ENCODE results near the gene NDFIP2. TPM values are rescaled to one million over a fixed set of nuclear protein-coding genes. Genes with fewer than 3 reads are reported as not detected.

Gene NDFIP2
- total RNA-seq, 4 donors from 2014 or later = 21.8 to 47.8 (median 31.9) TPM

DNA sequence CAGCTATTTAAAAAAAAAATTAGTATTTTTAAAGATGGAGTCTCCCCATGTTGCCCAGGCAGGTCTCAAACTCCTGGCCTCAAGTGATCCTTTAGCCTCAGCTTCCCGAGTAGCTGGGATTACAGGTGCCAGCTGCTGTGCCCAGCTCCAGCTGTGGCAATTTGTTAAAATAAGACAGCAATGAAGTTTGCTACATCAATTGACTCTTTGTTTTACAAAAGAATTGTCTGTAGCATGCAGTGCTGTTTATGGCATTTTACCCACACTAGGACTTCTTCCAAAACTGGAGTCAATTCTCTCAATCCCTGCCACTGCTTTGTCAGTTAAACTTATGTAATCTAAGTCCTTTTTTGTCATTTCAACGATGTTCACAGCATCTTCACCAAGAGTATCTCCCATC is 49.3 kb downstream of the NDFIP2 start:
- Histone ChIP-seq H3K27ac (no peak overlapping the region), H3K9me3 (no peaks in the 10 kb centered on the region), H3K36me3 (no peaks in the 10 kb centered on the region), H3K27me3 (no peaks in the 10 kb centered on the region), H3K4me3 (no peak overlapping the region), H3K4me1 (peaks cover 0 to 4% of the 10 kb centered on the region in 2 donors)
- in situ Hi-C loops (cut with MboI; ENCODE audit: low sequenced_read_pairs in 4 of 4) (loop anchor here in 1 of 4 donors (25.0 kb wide), 1 partner anchor 1393 kb away; no protein-coding TSS in a partner anchor), intact Hi-C loops (cut with DNase I; ENCODE audit: low total_unique reads) (no loop called here)
- ATAC-seq = no peak
- DNase-seq = no peak
- TF ChIP-seq, protein P1, sequence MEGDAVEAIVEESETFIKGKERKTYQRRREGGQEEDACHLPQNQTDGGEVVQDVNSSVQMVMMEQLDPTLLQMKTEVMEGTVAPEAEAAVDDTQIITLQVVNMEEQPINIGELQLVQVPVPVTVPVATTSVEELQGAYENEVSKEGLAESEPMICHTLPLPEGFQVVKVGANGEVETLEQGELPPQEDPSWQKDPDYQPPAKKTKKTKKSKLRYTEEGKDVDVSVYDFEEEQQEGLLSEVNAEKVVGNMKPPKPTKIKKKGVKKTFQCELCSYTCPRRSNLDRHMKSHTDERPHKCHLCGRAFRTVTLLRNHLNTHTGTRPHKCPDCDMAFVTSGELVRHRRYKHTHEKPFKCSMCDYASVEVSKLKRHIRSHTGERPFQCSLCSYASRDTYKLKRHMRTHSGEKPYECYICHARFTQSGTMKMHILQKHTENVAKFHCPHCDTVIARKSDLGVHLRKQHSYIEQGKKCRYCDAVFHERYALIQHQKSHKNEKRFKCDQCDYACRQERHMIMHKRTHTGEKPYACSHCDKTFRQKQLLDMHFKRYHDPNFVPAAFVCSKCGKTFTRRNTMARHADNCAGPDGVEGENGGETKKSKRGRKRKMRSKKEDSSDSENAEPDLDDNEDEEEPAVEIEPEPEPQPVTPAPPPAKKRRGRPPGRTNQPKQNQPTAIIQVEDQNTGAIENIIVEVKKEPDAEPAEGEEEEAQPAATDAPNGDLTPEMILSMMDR (IDR thresholded peaks at IDR 0.05 in 4 of 5, conservative IDR thresholded peaks at IDR 0.05 in 1 of 5) = no peak
- no peak for TF ChIP-seq POLR2A (IDR thresholded peaks at IDR 0.05)

DNA sequence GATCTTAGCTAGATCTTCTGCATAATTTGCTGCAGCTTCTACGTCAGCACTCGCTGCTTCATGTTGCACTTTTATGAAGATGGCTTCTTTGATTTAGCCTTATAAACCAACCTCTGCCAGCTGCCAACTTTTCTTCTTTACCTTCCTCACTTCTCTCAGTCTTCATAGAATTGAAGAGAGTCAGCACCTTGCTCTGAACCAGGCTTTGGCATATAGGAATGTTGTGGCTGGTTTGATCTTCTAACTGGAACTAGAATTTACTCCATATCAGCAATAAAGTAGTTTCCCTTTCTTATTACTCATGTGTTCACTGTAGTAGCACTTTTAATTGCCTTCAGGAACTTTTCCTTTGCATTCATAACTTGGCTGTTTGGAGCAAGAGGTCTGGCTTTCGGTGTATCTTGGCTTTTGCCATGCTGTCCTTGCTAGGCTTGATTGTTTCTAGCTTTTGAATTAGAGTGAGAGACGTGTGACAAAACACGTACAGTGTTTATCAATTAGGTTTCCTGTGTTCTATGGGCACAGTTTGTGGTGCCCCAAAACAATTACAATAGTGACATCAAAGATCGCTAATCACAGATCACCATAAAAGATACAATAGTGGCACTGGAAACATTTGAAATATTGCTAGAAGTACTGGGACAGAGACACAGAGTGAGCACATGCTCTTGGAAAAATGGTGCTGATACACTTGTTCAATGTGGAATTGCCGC is 50.7 kb downstream of the NDFIP2 start:
- H3K4me1 ChIP-seq = peaks cover 0 to 4% of the 10 kb centered on the region in 2 donors
- no peaks in the 10 kb centered on the region for H3K9me3 ChIP-seq
- intact Hi-C loops (cut with DNase I; ENCODE audit: low total_unique reads) = no loop called here
- no peaks in the 10 kb centered on the region for H3K27me3 ChIP-seq
- H3K36me3 ChIP-seq = no peaks in the 10 kb centered on the region
- H3K4me3 ChIP-seq = no peak overlapping the region
- TF ChIP-seq, protein P1 (IDR thresholded peaks at IDR 0.05 in 4 of 5, conservative IDR thresholded peaks at IDR 0.05 in 1 of 5) = no peak
- TF ChIP-seq POLR2A (IDR thresholded peaks at IDR 0.05) = no peak
- ATAC-seq (no peak), DNase-seq (no peak)
- no peak overlapping the region for H3K27ac ChIP-seq
- in situ Hi-C loops (cut with MboI; ENCODE audit: low sequenced_read_pairs in 4 of 4) = loop anchor here in 1 of 4 donors (25.0 kb wide), 1 partner anchor 1394 kb away; no protein-coding TSS in a partner anchor

DNA sequence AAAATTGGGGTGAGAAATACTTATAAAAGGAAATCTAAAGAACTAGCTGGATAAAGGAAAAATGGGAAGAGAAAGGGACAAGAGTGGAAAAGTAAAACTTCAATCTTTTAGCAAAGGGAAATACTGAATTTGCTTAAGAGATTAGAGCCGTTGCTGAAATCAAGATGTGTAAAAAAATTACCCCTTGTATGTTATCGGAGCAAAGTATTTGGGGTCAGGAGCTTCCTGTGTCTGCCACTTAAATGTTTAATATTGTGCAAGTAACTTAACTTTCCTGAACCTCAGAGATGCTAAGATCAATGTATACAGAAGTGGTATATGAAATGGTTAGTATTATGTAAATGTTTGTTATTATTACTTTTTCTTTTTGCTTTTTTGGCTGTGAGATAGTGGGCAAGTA is 51.6 kb downstream of the NDFIP2 start:
- in situ Hi-C loops (cut with MboI; ENCODE audit: low sequenced_read_pairs in 4 of 4) (loop anchor here in 1 of 4 donors (25.0 kb wide), 1 partner anchor 1395 kb away; no protein-coding TSS in a partner anchor), intact Hi-C loops (cut with DNase I; ENCODE audit: low total_unique reads) (no loop called here)
- no peaks in the 10 kb centered on the region for H3K27me3 ChIP-seq
- H3K36me3 ChIP-seq = no peaks in the 10 kb centered on the region
- H3K4me3 ChIP-seq = no peak overlapping the region
- TF ChIP-seq, protein P1 (IDR thresholded peaks at IDR 0.05 in 4 of 5, conservative IDR thresholded peaks at IDR 0.05 in 1 of 5) = no peak
- TF ChIP-seq POLR2A (IDR thresholded peaks at IDR 0.05) = no peak
- H3K27ac ChIP-seq = no peak overlapping the region
- H3K9me3 ChIP-seq = no peaks in the 10 kb centered on the region
- DNase-seq (no peak), ATAC-seq (no peak)
- H3K4me1 ChIP-seq = peaks cover 0 to 4% of the 10 kb centered on the region in 2 donors

DNA sequence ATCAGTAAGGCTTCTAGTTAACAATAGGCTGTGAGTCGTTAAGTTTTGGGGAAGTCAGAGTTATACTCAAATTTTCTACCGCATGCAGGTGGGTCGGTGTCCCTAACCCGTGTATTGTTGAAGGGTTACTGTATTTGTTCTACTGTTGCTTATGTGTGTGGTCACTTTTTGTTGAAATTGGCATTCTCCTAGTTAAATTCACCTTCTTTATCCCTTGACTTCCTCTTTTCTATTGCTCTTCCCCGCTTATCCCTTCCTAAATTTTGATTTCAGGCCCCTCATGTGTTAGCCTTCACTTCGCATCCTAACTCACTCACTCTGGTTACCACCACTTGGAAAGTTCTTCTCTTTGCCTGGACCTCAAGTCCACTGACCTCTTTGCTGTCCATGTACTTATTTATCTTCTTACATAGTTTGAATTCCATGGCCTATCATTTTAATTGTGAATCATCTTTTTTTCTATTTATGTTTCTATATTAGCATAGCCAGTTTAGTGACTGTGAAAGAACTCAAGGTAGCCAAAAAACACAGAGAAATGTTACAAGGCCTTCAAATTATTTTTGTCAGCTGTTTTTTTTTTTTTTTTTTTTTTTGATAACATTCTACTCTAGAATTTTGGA is 52.9 kb downstream of the NDFIP2 start:
- H3K4me1 ChIP-seq = peaks cover 0 to 4% of the 10 kb centered on the region in 2 donors
- H3K9me3 ChIP-seq = no peaks in the 10 kb centered on the region
- TF ChIP-seq, protein P1 (IDR thresholded peaks at IDR 0.05 in 4 of 5, conservative IDR thresholded peaks at IDR 0.05 in 1 of 5) = no peak
- TF ChIP-seq POLR2A (IDR thresholded peaks at IDR 0.05) = no peak
- H3K4me3 ChIP-seq = no peak overlapping the region
- DNase-seq (no peak), ATAC-seq (no peak)
- no peaks in the 10 kb centered on the region for H3K36me3 ChIP-seq
- no peaks in the 10 kb centered on the region for H3K27me3 ChIP-seq
- in situ Hi-C loops (cut with MboI; ENCODE audit: low sequenced_read_pairs in 4 of 4) (loop anchor here in 1 of 4 donors (25.0 kb wide), 1 partner anchor 1397 kb away; no protein-coding TSS in a partner anchor), intact Hi-C loops (cut with DNase I; ENCODE audit: low total_unique reads) (no loop called here)
- no peak overlapping the region for H3K27ac ChIP-seq
